Measurements from ENCODE around the gene C1QTNF9B. TPM values are rescaled to one million over a fixed set of nuclear protein-coding genes. Genes with fewer than 3 reads are reported as not detected.

Gene C1QTNF9B
- polyA plus RNA-seq, 1 experiment = not detected

GRCh38 chr13:23849670-23850069 is 47.6 kb downstream of the C1QTNF9B start:
- H3K27me3 ChIP-seq (ENCODE audit: control insufficient read depth, insufficient read depth, low read length) = no peaks in the 10 kb centered on the region
- TF ChIP-seq, protein P1, sequence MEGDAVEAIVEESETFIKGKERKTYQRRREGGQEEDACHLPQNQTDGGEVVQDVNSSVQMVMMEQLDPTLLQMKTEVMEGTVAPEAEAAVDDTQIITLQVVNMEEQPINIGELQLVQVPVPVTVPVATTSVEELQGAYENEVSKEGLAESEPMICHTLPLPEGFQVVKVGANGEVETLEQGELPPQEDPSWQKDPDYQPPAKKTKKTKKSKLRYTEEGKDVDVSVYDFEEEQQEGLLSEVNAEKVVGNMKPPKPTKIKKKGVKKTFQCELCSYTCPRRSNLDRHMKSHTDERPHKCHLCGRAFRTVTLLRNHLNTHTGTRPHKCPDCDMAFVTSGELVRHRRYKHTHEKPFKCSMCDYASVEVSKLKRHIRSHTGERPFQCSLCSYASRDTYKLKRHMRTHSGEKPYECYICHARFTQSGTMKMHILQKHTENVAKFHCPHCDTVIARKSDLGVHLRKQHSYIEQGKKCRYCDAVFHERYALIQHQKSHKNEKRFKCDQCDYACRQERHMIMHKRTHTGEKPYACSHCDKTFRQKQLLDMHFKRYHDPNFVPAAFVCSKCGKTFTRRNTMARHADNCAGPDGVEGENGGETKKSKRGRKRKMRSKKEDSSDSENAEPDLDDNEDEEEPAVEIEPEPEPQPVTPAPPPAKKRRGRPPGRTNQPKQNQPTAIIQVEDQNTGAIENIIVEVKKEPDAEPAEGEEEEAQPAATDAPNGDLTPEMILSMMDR (IDR thresholded peaks at IDR 0.05; ENCODE audit: insufficient read depth, low read depth, low read length) = no peak
- ChIA-PET POLR2A (no interaction called here), CTCF (interaction anchor here (1.5 kb wide), 1 partner anchor 40 kb away, joined by 4 read pairs; the partner anchor contains the start of gene MIPEP)
- H3K36me3 ChIP-seq (ENCODE audit: control insufficient read depth, insufficient read depth, low read length) = 0 out of 2 replicates have a peak, but pooled peaks cover 1% of the 10 kb centered on the region
- no peak for DNase-seq (ENCODE audit: low read depth)
- H3K4me3 ChIP-seq (ENCODE audit: low read depth, low read length) = no peak overlapping the region

DNA sequence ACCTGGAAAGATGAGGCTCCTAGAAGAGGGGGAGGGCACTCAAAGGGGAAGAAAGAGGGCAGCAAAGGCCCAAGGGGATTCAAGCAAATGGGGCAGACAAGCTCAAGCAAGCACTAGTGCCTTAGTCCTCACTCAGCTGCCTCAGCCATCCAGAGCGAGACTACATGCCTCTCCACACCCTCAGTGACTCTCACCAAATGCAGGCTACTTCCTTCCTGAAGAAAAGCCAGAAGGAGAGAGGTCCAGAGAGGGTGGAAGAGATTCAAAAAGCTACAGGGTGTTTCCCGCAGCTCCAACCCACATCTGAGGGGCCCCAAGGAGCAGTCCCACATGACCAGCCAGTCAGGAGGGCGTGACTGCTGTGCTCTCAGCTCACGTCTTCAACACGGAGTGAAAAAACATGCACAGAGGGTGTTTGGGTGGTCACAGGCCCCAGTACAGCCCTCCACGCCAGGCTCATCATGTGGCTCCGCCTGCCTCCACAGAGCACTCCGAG is 48.6 kb downstream of the C1QTNF9B start:
- ChIA-PET POLR2A (interaction anchor here (0.6 kb wide), 1 partner anchor 68 kb away, joined by 3 read pairs; no protein-coding TSS in a partner anchor), CTCF (no interaction called here)
- Histone ChIP-seq H3K4me3 (ENCODE audit: low read depth, low read length) (no peak overlapping the region), H3K36me3 (ENCODE audit: control insufficient read depth, insufficient read depth, low read length) (0 out of 2 replicates have a peak, but pooled peaks cover 1% of the 10 kb centered on the region), H3K27me3 (ENCODE audit: control insufficient read depth, insufficient read depth, low read length) (no peaks in the 10 kb centered on the region)
- TF ChIP-seq, protein P1 (IDR thresholded peaks at IDR 0.05; ENCODE audit: insufficient read depth, low read depth, low read length) = no peak
- DNase-seq (ENCODE audit: low read depth) = no peak

DNA sequence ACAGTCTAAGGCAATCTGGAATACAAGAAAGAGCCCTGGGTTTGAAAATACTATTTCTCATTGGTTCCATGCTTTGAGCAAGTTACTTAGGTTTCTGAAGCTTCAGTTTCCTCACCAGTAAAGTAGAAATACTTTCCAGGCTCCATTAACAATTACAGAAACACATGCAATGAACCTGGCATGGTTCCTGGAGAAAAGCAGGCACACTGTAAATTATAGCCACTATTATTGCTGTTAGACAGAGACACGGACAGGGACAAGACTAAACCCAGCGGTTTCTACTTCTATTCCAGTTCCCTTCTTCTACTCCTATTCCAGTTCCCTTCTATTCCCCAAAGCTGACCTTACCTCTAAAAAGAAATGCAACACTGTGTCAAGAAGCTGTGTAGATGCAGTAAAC is 49.3 kb downstream of the C1QTNF9B start:
- Histone ChIP-seq H3K4me3 (ENCODE audit: low read depth, low read length) (no peak overlapping the region), H3K27me3 (ENCODE audit: control insufficient read depth, insufficient read depth, low read length) (no peaks in the 10 kb centered on the region), H3K36me3 (ENCODE audit: control insufficient read depth, insufficient read depth, low read length) (0 out of 2 replicates have a peak, but pooled peaks cover 1% of the 10 kb centered on the region)
- ChIA-PET POLR2A (no interaction called here), CTCF (interaction anchor here (0.8 kb wide), 1 partner anchor 11 kb away, joined by 3 read pairs; no protein-coding TSS in a partner anchor)
- TF ChIP-seq, protein P1 (IDR thresholded peaks at IDR 0.05; ENCODE audit: insufficient read depth, low read depth, low read length) = no peak
- DNase-seq (ENCODE audit: low read depth) = peak; percentile 19

GRCh38 chr13:23847497-23847896 is 49.8 kb downstream of the C1QTNF9B start:
- TF ChIP-seq, protein P1 (IDR thresholded peaks at IDR 0.05; ENCODE audit: insufficient read depth, low read depth, low read length) = no peak
- Histone ChIP-seq H3K36me3 (ENCODE audit: control insufficient read depth, insufficient read depth, low read length) (0 out of 2 replicates have a peak, but pooled peaks cover 1% of the 10 kb centered on the region), H3K27me3 (ENCODE audit: control insufficient read depth, insufficient read depth, low read length) (no peaks in the 10 kb centered on the region), H3K4me3 (ENCODE audit: low read depth, low read length) (no peak overlapping the region)
- no peak for DNase-seq (ENCODE audit: low read depth)
- POLR2A ChIA-PET = no interaction called here
- CTCF ChIA-PET = interaction anchor here (0.7 to 0.8 kb wide), 2 partner anchors 12 to 343 kb away, joined by 3 to 4 read pairs; no protein-coding TSS in a partner anchor

DNA sequence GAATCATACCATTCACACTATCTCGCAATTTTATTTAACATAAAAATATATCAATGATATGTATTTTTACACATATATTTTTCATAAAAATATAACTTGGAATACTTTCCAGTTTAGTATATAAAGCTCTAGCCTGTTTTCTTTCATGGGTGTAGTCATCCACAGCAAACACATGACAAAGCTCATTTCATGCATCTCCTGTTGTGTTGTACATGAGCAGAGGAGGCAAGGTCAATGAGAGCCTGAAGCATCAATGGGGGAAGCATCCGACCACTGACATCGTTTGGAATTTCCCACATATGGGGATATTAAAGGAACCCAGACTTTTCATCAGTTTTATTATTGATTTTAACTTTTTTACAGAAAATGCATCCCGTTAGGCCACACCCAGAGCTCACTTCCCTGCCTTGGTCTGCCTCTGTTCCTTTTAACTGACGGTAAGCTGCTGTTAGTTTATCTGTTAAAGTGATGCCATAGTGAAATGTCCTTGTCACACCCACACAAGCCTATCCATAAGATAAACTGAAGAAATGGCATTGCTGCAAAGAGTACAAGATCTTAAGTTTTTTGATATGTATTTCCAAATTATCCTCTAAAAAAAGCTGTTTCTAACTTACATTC is 52.1 kb downstream of the C1QTNF9B start:
- DNase-seq (ENCODE audit: low read depth) = no peak
- Histone ChIP-seq H3K27me3 (ENCODE audit: control insufficient read depth, insufficient read depth, low read length) (no peaks in the 10 kb centered on the region), H3K36me3 (ENCODE audit: control insufficient read depth, insufficient read depth, low read length) (0 out of 2 replicates have a peak, but pooled peaks cover 1% of the 10 kb centered on the region), H3K4me3 (ENCODE audit: low read depth, low read length) (no peak overlapping the region)
- TF ChIP-seq, protein P1 (IDR thresholded peaks at IDR 0.05; ENCODE audit: insufficient read depth, low read depth, low read length) = no peak
- POLR2A ChIA-PET = no interaction called here
- CTCF ChIA-PET = no interaction called here

All from BJ (cell line).